OCI-LY1 (cell line): ENCODE measurements around the gene GRIK3.

ENCODE experiments used
- H2AFZ ChIP-seq: fragments of 200-600 bp; sonication (generic), shearing (Covaris generic); 2 replicates; pipeline ENCODE4 v1.6.0; 2014; ENCODE audit warnings: antibody characterized with exemption, mild to moderate bottlenecking, low read length
- H3F3A ChIP-seq: fragments of 200-600 bp; sonication (generic), shearing (Covaris generic); 2 replicates; pipeline ENCODE4 v1.6.0; 2014; ENCODE audit warnings: mild to moderate bottlenecking, antibody characterized with exemption, low read length, moderate library complexity; ENCODE audit not compliant: insufficient read depth
- H3K27ac ChIP-seq: fragments of 200-600 bp; sonication (generic); 2 replicates; pipeline ENCODE4 v1.5.1; 2014; ENCODE audit warnings: low read length, mixed run types, mild to moderate bottlenecking, low read depth; ENCODE audit not compliant: poor library complexity, severe bottlenecking
- H3K27me3 ChIP-seq: fragments of 200-600 bp; sonication (generic); 2 replicates; pipeline ENCODE4 v1.6.0; 2014; ENCODE audit warnings: antibody characterized with exemption, mild to moderate bottlenecking, low read length, moderate library complexity; ENCODE audit not compliant: insufficient read depth
- H3K36me3 ChIP-seq: fragments of 200-600 bp; sonication (generic); 2 replicates; pipeline ENCODE4 v1.6.1; 2014; ENCODE audit warnings: mild to moderate bottlenecking, antibody characterized with exemption, low read length, moderate library complexity, mixed read lengths; ENCODE audit not compliant: insufficient read depth
- H3K4me1 ChIP-seq: fragments of 200-600 bp; sonication (generic); 2 replicates; pipeline ENCODE4 v1.5.1; 2014; ENCODE audit warnings: mild to moderate bottlenecking, low read length, moderate library complexity; ENCODE audit not compliant: insufficient read depth, severe bottlenecking
- H3K4me2 ChIP-seq: fragments of 200-600 bp; sonication (generic), shearing (Covaris generic); 2 replicates; pipeline ENCODE4 v1.6.1; 2014; ENCODE audit warnings: low read length
- H3K4me3 ChIP-seq: fragments of 200-600 bp; sonication (generic); 2 replicates; pipeline ENCODE4 v1.5.1; 2014; ENCODE audit warnings: low read length, low read depth, mild to moderate bottlenecking, mixed read lengths; ENCODE audit not compliant: poor library complexity, severe bottlenecking
- H3K79me2 ChIP-seq: fragments of 200-600 bp; shearing (Covaris generic); 2 replicates; pipeline ENCODE4 v1.6.1; 2016; ENCODE audit warnings: mixed run types, low read length, mixed read lengths; ENCODE audit not compliant: insufficient read depth
- H3K9ac ChIP-seq: fragments of 200-600 bp; sonication (generic), shearing (Covaris generic); 2 replicates; pipeline ENCODE4 v1.6.1; 2014; ENCODE audit warnings: mild to moderate bottlenecking, low read length, mixed read lengths
- H3K9me2 ChIP-seq: fragments of 200-600 bp; sonication (generic), shearing (Covaris generic); 2 replicates; pipeline ENCODE4 v1.6.1; 2014; ENCODE audit warnings: low read depth, mild to moderate bottlenecking, low read length, mixed read lengths
- H3K9me3 ChIP-seq: fragments of 200-600 bp; shearing (Covaris generic); 2 replicates; pipeline ENCODE4 v1.6.1; 2014; ENCODE audit warnings: low read length, mixed read lengths
- H4K20me1 ChIP-seq: fragments of 200-600 bp; sonication (generic), shearing (Covaris generic); 2 replicates; pipeline ENCODE4 v1.6.0; 2016; ENCODE audit warnings: mild to moderate bottlenecking, low read length; ENCODE audit not compliant: insufficient read depth
- EZH2 ChIP-seq: fragments of 200-600 bp; sonication (generic), shearing (Covaris generic); IDR thresholded peaks from 2 replicates; pipeline ENCODE4 v1.8.0; 2017; ENCODE audit warnings: borderline replicate concordance, mixed run types, mild to moderate bottlenecking, antibody characterized with exemption, low read length, moderate library complexity, mixed read lengths
- TF ChIP-seq, protein P1 (sequence below): fragments of 200-600 bp; sonication (generic), shearing (Covaris generic); IDR thresholded peaks from 2 replicates; pipeline ENCODE4 v1.5.1; 2017; ENCODE audit warnings: mild to moderate bottlenecking, antibody characterized with exemption, low read length, moderate library complexity, mixed read lengths

Gene GRIK3

DNA sequence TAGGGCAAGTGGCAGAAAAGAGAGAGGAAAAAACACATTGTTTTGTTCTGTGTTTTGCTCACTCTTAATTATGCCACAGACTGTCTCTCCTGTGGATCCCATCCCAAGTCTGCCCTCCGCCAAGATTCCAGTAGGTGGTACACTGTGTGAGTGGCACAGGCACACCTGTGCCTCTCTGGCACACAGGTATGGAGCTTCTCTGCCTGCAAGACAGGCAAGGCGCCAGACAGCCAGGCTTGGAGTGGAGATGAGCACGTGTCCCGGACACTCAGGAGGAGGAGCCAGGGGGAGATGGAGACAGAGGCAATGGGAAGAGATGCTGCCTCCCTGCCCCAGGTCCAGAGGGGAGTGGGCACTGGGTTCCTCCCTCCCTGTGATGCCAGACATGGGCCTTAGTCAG lies 6.5 kb upstream of the GRIK3 start:
- Histone ChIP-seq H4K20me1 (no peaks in the 10 kb centered on the region), H3F3A (no peaks in the 10 kb centered on the region), H3K4me1 (no peaks in the 10 kb centered on the region), H3K9ac (no peak overlapping the region), H3K79me2 (no peaks in the 10 kb centered on the region), H3K4me2 (no peak overlapping the region), H3K4me3 (no peak overlapping the region), H2AFZ (no peak overlapping the region), H3K27ac (no peak overlapping the region), H3K27me3 (no peaks in the 10 kb centered on the region), H3K36me3 (no peaks in the 10 kb centered on the region), H3K9me2 (no peaks in the 10 kb centered on the region), H3K9me3 (no peaks in the 10 kb centered on the region)
- TF ChIP-seq, protein P1, sequence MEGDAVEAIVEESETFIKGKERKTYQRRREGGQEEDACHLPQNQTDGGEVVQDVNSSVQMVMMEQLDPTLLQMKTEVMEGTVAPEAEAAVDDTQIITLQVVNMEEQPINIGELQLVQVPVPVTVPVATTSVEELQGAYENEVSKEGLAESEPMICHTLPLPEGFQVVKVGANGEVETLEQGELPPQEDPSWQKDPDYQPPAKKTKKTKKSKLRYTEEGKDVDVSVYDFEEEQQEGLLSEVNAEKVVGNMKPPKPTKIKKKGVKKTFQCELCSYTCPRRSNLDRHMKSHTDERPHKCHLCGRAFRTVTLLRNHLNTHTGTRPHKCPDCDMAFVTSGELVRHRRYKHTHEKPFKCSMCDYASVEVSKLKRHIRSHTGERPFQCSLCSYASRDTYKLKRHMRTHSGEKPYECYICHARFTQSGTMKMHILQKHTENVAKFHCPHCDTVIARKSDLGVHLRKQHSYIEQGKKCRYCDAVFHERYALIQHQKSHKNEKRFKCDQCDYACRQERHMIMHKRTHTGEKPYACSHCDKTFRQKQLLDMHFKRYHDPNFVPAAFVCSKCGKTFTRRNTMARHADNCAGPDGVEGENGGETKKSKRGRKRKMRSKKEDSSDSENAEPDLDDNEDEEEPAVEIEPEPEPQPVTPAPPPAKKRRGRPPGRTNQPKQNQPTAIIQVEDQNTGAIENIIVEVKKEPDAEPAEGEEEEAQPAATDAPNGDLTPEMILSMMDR, result no peak
- no peak for TF ChIP-seq EZH2

DNA sequence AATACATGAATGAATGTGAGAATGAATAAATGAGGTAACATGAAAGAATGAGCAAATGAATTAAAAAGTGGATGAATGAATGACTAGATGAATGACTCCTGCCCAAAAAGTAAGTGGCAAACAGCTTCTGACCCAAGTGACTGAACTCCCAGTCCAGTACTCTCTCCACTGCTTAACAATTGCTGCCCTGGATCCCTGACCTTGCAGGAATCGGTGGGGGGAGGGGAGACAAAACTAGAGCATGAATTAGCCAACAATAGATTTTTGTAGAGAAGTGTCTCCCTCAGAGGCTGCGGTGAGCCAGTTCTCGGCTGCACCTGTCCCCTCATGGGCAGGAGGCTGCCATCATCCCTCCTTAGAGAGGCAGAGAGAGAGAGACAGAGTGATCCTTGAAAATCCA lies 5.9 kb upstream of the GRIK3 start:
- no peak overlapping the region for H3K4me3 ChIP-seq
- H3K9ac ChIP-seq, result no peak overlapping the region
- no peaks in the 10 kb centered on the region for H3K36me3 ChIP-seq
- H3K9me2 ChIP-seq, result no peaks in the 10 kb centered on the region
- no peaks in the 10 kb centered on the region for H4K20me1 ChIP-seq
- H3K79me2 ChIP-seq, result no peaks in the 10 kb centered on the region
- no peak overlapping the region for H3K4me2 ChIP-seq
- H3K9me3 ChIP-seq, result no peaks in the 10 kb centered on the region
- no peaks in the 10 kb centered on the region for H3F3A ChIP-seq
- TF ChIP-seq, protein P1, result no peak
- no peak for TF ChIP-seq EZH2
- no peaks in the 10 kb centered on the region for H3K27me3 ChIP-seq
- no peaks in the 10 kb centered on the region for H3K4me1 ChIP-seq
- H2AFZ ChIP-seq, result no peak overlapping the region
- no peak overlapping the region for H3K27ac ChIP-seq

DNA sequence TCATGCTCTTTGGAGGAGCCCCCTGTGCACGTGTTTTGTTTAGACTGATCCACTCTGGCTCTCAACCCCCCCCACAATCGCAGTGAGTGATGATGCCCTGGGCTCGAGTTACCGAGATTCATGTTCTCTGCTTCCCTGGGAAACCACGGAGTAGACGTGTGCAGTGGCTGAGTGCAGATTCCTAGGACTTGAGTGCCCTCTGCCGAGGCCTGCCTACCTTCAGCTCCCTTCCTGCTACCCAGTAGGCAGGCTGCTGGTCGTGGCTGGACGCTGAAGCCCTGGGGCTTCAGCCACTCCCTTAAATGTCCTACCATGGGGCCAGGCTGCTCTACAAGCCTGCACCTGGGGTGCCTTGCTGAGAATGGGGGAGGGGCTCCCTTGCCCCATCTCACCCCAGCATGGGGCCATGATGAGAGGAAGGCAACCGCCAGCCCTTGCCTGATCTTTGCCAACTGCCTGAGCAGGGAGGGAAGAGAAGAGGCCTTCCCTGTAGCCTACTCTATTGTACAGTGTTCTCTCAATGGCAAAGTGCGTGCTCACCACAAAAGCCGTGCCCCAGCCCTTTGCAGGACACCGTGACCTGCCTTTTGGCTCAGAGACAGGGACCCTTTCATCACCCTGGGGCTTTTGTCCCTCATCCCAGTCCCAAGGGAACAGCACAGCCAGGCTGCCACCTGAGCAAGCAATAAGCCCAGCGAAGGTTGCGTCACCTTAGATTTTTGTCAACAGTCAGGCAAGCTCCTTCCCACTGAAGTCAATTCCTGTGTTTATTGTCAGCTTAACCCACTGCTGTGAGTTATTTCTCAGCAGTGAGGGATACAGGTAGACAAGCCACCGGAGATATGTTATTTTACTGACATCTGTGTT lies 4.1 kb upstream of the GRIK3 start:
- H4K20me1 ChIP-seq, result no peaks in the 10 kb centered on the region
- no peak overlapping the region for H3K9ac ChIP-seq
- no peak overlapping the region for H3K4me3 ChIP-seq
- no peaks in the 10 kb centered on the region for H3K79me2 ChIP-seq
- no peaks in the 10 kb centered on the region for H3K4me1 ChIP-seq
- no peaks in the 10 kb centered on the region for H3K36me3 ChIP-seq
- H3K27me3 ChIP-seq, result no peaks in the 10 kb centered on the region
- no peak overlapping the region for H3K27ac ChIP-seq
- H2AFZ ChIP-seq, result no peak overlapping the region
- no peaks in the 10 kb centered on the region for H3F3A ChIP-seq
- no peak overlapping the region for H3K4me2 ChIP-seq
- TF ChIP-seq EZH2, result no peak
- TF ChIP-seq, protein P1, result no peak
- no peaks in the 10 kb centered on the region for H3K9me3 ChIP-seq
- no peaks in the 10 kb centered on the region for H3K9me2 ChIP-seq
